HFFc6 (cell line): ENCODE measurements around the gene AZGP1. TPM values are rescaled to one million over a fixed set of nuclear protein-coding genes. Genes with fewer than 3 reads are reported as not detected.
"Not testable (repeated sequence)": the region's sequence is repeated elsewhere in the genome, so short reads cannot be mapped to it uniquely, and the experiment has no call there.

Source experiments
- DNase-seq: peaks from one replicate; pipeline ENCODE4 v3.0.0-alpha.2; 2018
- H3K27ac Mint-ChIP-seq: 2 replicates; pipeline ENCODE4 v1.8.0; 2020; ENCODE audit warnings: mild to moderate bottlenecking, mixed read lengths
- H3K27me3 Mint-ChIP-seq: 2 replicates; pipeline ENCODE4 v1.8.0; 2021; ENCODE audit warnings: mild to moderate bottlenecking, moderate library complexity, mixed read lengths; ENCODE audit not compliant: insufficient read depth
- H3K36me3 Mint-ChIP-seq: 2 replicates; pipeline ENCODE4 v1.8.0; 2021; ENCODE audit warnings: low read depth, mixed read lengths
- H3K4me1 Mint-ChIP-seq: 2 replicates; pipeline ENCODE4 v1.8.0; 2020; ENCODE audit warnings: low read depth, mixed read lengths
- H3K4me3 Mint-ChIP-seq: 2 replicates; pipeline ENCODE4 v1.8.0; 2020; ENCODE audit warnings: mild to moderate bottlenecking, moderate library complexity, mixed read lengths
- H3K9me3 Mint-ChIP-seq: 2 replicates; pipeline ENCODE4 v1.8.0; 2020; ENCODE audit warnings: mild to moderate bottlenecking, mixed read lengths
- total RNA-seq, 6 experiments: library from RNA; stranded (reverse); fragmentation: NEBNext Ultra II Directional; extraction: Animal tissue kit (Norgen Biotek cat#: 25700); gene quantifications; 2 replicates in 1 of 6; 3 replicates in 5 of 6; pipeline ENCODE4 v1.2.3, GENCODE V29; 2021
- TF ChIP-seq, protein P1 (sequence below): fragments of 200-600 bp; sonication (generic); IDR thresholded peaks from 2 replicates; pipeline ENCODE4 v1.5.0; 2021; ENCODE audit warnings: antibody characterized with exemption, mild to moderate bottlenecking

The AZGP1 gene
- total RNA-seq, 6 experiments from 2014 or later: not detected

DNA sequence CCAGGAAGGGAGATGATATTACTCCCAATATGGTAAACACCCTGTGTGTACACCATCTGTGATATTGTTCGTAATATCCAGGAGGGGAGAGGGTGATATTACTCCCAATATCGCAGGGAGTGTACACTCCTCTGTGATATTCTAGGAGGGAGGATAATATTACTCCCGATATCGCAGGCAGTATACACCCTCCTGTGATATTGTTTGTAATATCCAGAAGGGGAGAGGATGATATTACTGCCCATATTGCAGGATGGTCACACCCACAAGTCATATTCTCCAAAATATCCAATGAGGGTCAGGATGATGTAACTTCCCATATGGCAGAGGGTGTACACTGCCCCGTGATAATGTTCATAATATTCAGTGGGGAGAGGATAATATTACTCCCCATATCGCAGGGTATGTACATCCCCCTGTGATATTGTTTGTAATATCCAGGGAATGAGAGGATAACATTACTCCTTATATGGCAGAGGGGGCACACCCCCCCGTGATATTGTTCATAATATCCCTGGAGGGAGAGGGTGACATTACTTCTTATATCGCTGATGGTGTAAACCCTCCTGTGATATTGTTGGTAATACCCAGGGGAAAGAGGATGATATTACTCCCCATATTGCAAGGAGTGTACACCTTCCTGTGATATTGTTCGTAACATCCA, 17.1 kb downstream of the AZGP1 start:
- Mint-ChIP-seq H3K4me3 (no peak overlapping the region), H3K36me3 (no peaks in the 10 kb centered on the region), H3K27me3 (peaks cover 15% of the 10 kb centered on the region), H3K4me1 (no peaks in the 10 kb centered on the region), H3K9me3 (no peaks in the 10 kb centered on the region), H3K27ac (no peak overlapping the region)
- DNase-seq: no peak
- TF ChIP-seq, protein P1, sequence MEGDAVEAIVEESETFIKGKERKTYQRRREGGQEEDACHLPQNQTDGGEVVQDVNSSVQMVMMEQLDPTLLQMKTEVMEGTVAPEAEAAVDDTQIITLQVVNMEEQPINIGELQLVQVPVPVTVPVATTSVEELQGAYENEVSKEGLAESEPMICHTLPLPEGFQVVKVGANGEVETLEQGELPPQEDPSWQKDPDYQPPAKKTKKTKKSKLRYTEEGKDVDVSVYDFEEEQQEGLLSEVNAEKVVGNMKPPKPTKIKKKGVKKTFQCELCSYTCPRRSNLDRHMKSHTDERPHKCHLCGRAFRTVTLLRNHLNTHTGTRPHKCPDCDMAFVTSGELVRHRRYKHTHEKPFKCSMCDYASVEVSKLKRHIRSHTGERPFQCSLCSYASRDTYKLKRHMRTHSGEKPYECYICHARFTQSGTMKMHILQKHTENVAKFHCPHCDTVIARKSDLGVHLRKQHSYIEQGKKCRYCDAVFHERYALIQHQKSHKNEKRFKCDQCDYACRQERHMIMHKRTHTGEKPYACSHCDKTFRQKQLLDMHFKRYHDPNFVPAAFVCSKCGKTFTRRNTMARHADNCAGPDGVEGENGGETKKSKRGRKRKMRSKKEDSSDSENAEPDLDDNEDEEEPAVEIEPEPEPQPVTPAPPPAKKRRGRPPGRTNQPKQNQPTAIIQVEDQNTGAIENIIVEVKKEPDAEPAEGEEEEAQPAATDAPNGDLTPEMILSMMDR: no peak

DNA sequence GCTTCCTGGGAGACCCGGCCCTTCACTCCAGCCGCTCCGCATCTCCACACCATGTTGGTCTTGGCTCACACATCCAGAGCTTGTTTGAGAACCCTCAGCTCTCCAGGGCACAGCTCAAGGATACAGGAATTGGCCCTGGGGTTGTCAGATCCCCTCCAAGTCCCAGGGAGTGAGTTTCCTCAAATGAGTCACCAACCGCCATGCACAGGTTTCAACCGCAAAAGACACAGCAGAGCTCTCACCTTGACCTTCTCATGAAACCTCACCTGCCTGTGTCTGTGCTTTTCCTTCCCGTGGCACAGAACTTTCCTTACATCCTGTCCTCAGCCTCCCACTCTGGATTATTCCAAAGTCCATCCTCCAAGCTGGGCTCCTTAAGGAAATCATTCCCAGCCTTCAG, 20.6 kb downstream of the AZGP1 start:
- no peaks in the 10 kb centered on the region for H3K4me1 Mint-ChIP-seq
- H3K27ac Mint-ChIP-seq: no peak overlapping the region
- DNase-seq: no peak
- no peak overlapping the region for H3K4me3 Mint-ChIP-seq
- TF ChIP-seq, protein P1: no peak
- no peaks in the 10 kb centered on the region for H3K36me3 Mint-ChIP-seq
- H3K9me3 Mint-ChIP-seq: peaks cover 4% of the 10 kb centered on the region; the same call in 1 of the 2 replicates
- H3K27me3 Mint-ChIP-seq: peaks cover 15% of the 10 kb centered on the region

GRCh38 chr7:99954643-99955042, 21.2 kb downstream of the AZGP1 start:
- DNase-seq, H3K4me3 Mint-ChIP-seq, H3K27ac Mint-ChIP-seq, H3K4me1 Mint-ChIP-seq, H3K36me3 Mint-ChIP-seq, H3K9me3 Mint-ChIP-seq: not testable (repeated sequence)
- H3K27me3 Mint-ChIP-seq: peaks cover 15% of the 10 kb centered on the region

- Mint-ChIP-seq H3K9me3 (peaks cover 4% of the 10 kb centered on the region; the same call in 1 of the 2 replicates), H3K4me3 (no peak overlapping the region), H3K27ac (no peak overlapping the region), H3K36me3 (no peaks in the 10 kb centered on the region), H3K4me1 (no peaks in the 10 kb centered on the region), H3K27me3 (peaks cover 15% of the 10 kb centered on the region)
- TF ChIP-seq, protein P1: no peak
- DNase-seq: no peak
These were observed 22.2 kb downstream of the AZGP1 start for GRCh38 chr7:99953649-99954048.

- H3K27ac Mint-ChIP-seq: not testable (repeated sequence)
These were observed 23.2 kb downstream of the AZGP1 start for GRCh38 chr7:99952649-99953048.

DNA sequence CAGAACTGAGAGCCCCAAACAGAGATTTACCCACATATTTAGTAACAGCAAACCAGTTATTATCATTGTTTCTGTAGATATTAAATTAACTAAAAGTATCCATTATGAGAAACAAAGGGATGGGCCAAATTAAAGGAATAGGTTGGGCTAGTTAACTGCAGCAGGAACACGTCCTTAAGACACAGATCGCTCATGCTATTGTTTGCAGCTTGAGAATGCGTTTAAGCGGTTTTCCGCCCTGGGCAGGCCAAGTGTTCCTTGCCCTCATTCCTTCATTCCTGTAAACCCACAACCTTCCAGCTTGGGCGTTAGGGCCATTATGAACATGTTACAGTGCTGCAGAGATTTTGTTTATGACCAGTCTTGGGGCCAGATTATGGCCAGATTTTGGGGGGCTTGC, 25.0 kb downstream of the AZGP1 start:
- H3K4me3 Mint-ChIP-seq, H3K27ac Mint-ChIP-seq, H3K9me3 Mint-ChIP-seq, DNase-seq, H3K36me3 Mint-ChIP-seq, H3K4me1 Mint-ChIP-seq: not testable (repeated sequence)
- peaks cover 14% of the 10 kb centered on the region for H3K27me3 Mint-ChIP-seq

More at GRCh38 chr7:99952649-99953048, 23.2 kb downstream of the AZGP1 start:
- H3K27me3 Mint-ChIP-seq: peaks cover 16% of the 10 kb centered on the region
- H3K4me1 Mint-ChIP-seq, H3K9me3 Mint-ChIP-seq, DNase-seq, H3K4me3 Mint-ChIP-seq, H3K36me3 Mint-ChIP-seq: not testable (repeated sequence)

DNA sequence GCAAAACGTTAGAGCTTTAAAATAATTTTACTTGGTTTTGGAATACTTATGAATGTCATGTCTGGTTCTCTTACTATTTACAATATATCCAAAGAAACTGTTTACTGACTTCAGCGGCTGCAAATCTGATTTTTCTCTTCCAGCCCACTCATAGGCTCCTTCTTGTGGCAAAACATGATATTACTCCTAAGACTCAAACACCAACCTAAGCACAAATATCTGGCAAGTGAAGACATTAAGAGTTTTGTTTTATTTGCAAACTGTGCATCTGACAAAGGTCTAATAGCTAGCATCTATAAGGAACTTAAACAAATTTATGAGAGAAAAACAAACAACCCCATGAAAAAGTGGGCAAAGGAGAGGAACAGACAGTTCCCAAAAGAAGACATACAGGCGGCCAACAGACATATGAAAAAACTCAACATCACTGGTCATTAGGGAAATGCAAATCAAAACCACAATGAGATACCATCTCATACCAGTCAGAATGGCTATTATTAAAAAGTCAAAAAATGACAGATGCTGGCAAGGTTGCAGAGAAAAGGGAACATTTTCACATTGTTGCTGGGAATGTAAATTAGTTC, 26.1 kb downstream of the AZGP1 start:
- no peaks in the 10 kb centered on the region for H3K4me1 Mint-ChIP-seq
- H3K4me3 Mint-ChIP-seq: no peak overlapping the region
- H3K36me3 Mint-ChIP-seq: no peaks in the 10 kb centered on the region
- TF ChIP-seq, protein P1: peak; percentile 67
- H3K27me3 Mint-ChIP-seq: peaks cover 13% of the 10 kb centered on the region
- peak; percentile 8 for DNase-seq
- peaks cover 4% of the 10 kb centered on the region; the same call in 1 of the 2 replicates for H3K9me3 Mint-ChIP-seq
- H3K27ac Mint-ChIP-seq: no peak overlapping the region
